K562 (cell line): ENCODE results near the gene BICDL1. TPM values are rescaled to one million over a fixed set of nuclear protein-coding genes. Genes with fewer than 3 reads are reported as not detected.

Experiments used
- ATAC-seq: fragments of 200-7000 bp; cut with Tn5 transposase; 3 replicates; pipeline ENCODE4 v1.9.1; 2020; ENCODE audit warnings: moderate library complexity
- BruUV-seq: library from RNA; stranded (reverse); fragments of 400-500 nt; replicated peaks from 2 replicates; lab custom pipeline; 2021; lab: Mats Ljungman, UMichigan
- CTCF ChIA-PET: fragments of 300-600 bp; formaldehyde crosslinking; extraction: SDS; loops from one replicate; lab custom pipeline; 2021; ENCODE audit warnings: low intra/inter-chr PET ratio; lab: Yijun Ruan, JAX
- POLR2A ChIA-PET: fragments of 300-600, 350-650 bp; sonication (Branson Sonifier 250); formaldehyde crosslinking; extraction: SDS; loops from one replicate; lab custom pipeline; 2021; ENCODE audit warnings: antibody characterized with exemption, inconsistent platforms; lab: Yijun Ruan, JAX
- DNase-seq, 4 experiments: peaks; one replicate each; pipeline versions ENCODE4 v3.0.0 to v3.0.0-alpha.2; 2011 to 2018; ENCODE audit warnings: low spot score in 3 of 4, mixed read lengths in 3 of 4; ENCODE audit errors: extremely low read depth in 1 of 4
- FAIRE-seq: peaks from 2 replicates; lab custom pipeline; 2011; peaks lifted over from hg19 to GRCh38; lab: Jason Lieb, UNC
- H2AFZ ChIP-seq: 2 replicates; pipeline ENCODE4 v1.6.0; 2011; ENCODE audit warnings: low read depth, low read length, control low read depth, inconsistent platforms
- H3K27ac ChIP-seq: fragments of 200-600 bp; 3 replicates; pipeline ENCODE4 v1.8.0; 2011; ENCODE audit warnings: low read depth, mild to moderate bottlenecking, control low read depth, inconsistent platforms, low read length, moderate library complexity, mixed read lengths; ENCODE audit errors: extremely low read depth
- H3K27me3 ChIP-seq, 2 experiments: fragments of 300-600 bp in 1 of 2; 2 replicates in 1 of 2; 3 replicates in 1 of 2; pipeline versions ENCODE4 v1.6.0 to v1.8.0; 2011; ENCODE audit warnings: inconsistent platforms in 2 of 2, low read length in 2 of 2, mild to moderate bottlenecking in 1 of 2, mixed read lengths in 1 of 2, moderate library complexity in 1 of 2; ENCODE audit not compliant: control insufficient read depth in 2 of 2, insufficient read depth in 2 of 2
- H3K36me3 ChIP-seq: fragments of 300-600 bp; 3 replicates; pipeline ENCODE4 v1.8.0; 2011; ENCODE audit warnings: mild to moderate bottlenecking, low read length, inconsistent platforms; ENCODE audit not compliant: control insufficient read depth, insufficient read depth
- H3K4me1 ChIP-seq, 2 experiments: fragments of 200-600 bp in 1 of 2; replicated peaks in 1 of 2; 2 replicates in 1 of 2; 3 replicates in 1 of 2; pipeline versions ENCODE4 v1.5.1 to v1.8.0; 2011; ENCODE audit warnings: inconsistent platforms in 2 of 2, low read length in 2 of 2, mild to moderate bottlenecking in 1 of 2, mixed read lengths in 1 of 2, moderate library complexity in 1 of 2; ENCODE audit not compliant: control insufficient read depth in 2 of 2, insufficient read depth in 2 of 2
- H3K4me2 ChIP-seq: 2 replicates; pipeline ENCODE4 v1.6.1; 2011; ENCODE audit warnings: low read length, control low read depth, inconsistent platforms, mixed read lengths; ENCODE audit not compliant: insufficient read depth
- H3K4me3 ChIP-seq: fragments of 200-600 bp; sonication (generic), shearing (Covaris generic); 2 replicates; pipeline ENCODE4 v1.5.1; 2016; ENCODE audit warnings: control low read depth, inconsistent platforms
- H3K79me2 ChIP-seq: fragments of 200-600 bp; 3 replicates; pipeline ENCODE4 v1.8.0; 2011; ENCODE audit warnings: low read length, inconsistent platforms; ENCODE audit not compliant: control insufficient read depth, insufficient read depth
- H3K9ac ChIP-seq, 2 experiments: 2 replicates each; pipeline versions ENCODE4 v1.6.0 to v1.6.1; 2011; ENCODE audit warnings: low read depth in 2 of 2, low read length in 2 of 2, control low read depth in 1 of 2, inconsistent platforms in 1 of 2, mild to moderate bottlenecking in 1 of 2, mixed read lengths in 1 of 2; ENCODE audit not compliant: insufficient read depth in 1 of 2
- H3K9me1 ChIP-seq: one replicate; pipeline ENCODE4 v1.6.0; 2011; ENCODE audit warnings: inconsistent platforms, mild to moderate bottlenecking, low read length, moderate library complexity; ENCODE audit not compliant: control insufficient read depth, insufficient read depth
- H3K9me3 ChIP-seq: replicated peaks from 2 replicates; pipeline ENCODE4 v1.5.1; 2011; ENCODE audit warnings: low read depth, low read length, inconsistent platforms; ENCODE audit not compliant: control insufficient read depth, insufficient read depth
- H4K20me1 ChIP-seq: replicated peaks from 2 replicates; pipeline ENCODE4 v1.6.1; 2011; ENCODE audit warnings: low read length, inconsistent platforms, mixed read lengths; ENCODE audit not compliant: control insufficient read depth, insufficient read depth
- ARHGAP35 ChIP-seq: fragments of 450-650 bp; IDR thresholded peaks from 2 replicates; pipeline ENCODE4 v1.6.1; 2018; ENCODE audit not compliant: partially characterized antibody
- CBX3 ChIP-seq, 2 experiments: IDR thresholded peaks; 1 replicate in 1 of 2; 2 replicates in 1 of 2; pipeline ENCODE4 v1.6.1; 2012; ENCODE audit warnings: inconsistent platforms in 2 of 2, low read length in 2 of 2, borderline replicate concordance in 1 of 2, control low read depth in 1 of 2
- DACH1 ChIP-seq: fragments of 450-650 bp; IDR thresholded peaks from 2 replicates; pipeline ENCODE4 v1.6.1; 2018; ENCODE audit not compliant: partially characterized antibody
- DLX4 ChIP-seq: fragments of 250-450 bp; sonication (Bioruptor Pico); IDR thresholded peaks from 2 replicates; pipeline ENCODE4 v1.6.1; 2021; ENCODE audit warnings: mild to moderate bottlenecking
- FOXA3 ChIP-seq, 2 experiments: fragments of 450-650 bp in 1 of 2; sonication (generic) in 1 of 2; formaldehyde crosslinking; IDR thresholded peaks in 1 of 2; conservative IDR thresholded peaks in 1 of 2; 2 replicates each; pipeline versions ENCODE4 v1.4.0 to v1.8.0; 2020 to 2022; ENCODE audit warnings: mild to moderate bottlenecking in 2 of 2, missing genetic modification reagents in 1 of 2
- FOXJ3 ChIP-seq: sonication (generic); formaldehyde crosslinking; IDR thresholded peaks from 2 replicates; pipeline ENCODE4 v1.4.0; 2020; ENCODE audit warnings: mild to moderate bottlenecking, missing genetic modification reagents
- FOXK1 ChIP-seq: sonication (generic); formaldehyde crosslinking; IDR thresholded peaks from 2 replicates; pipeline ENCODE4 v1.8.0; 2022; ENCODE audit warnings: missing genetic modification reagents, mild to moderate bottlenecking, borderline replicate concordance
- HDGF ChIP-seq: fragments of 450-650 bp; IDR thresholded peaks from 2 replicates; pipeline ENCODE4 v1.6.1; 2016
- MAFK ChIP-seq: IDR thresholded peaks from 2 replicates; pipeline ENCODE4 v1.6.1; 2011; ENCODE audit warnings: low read length, improper control_type of control experiment
- MCM3 ChIP-seq: fragments of 450-650 bp; IDR thresholded peaks from 2 replicates; pipeline ENCODE4 v1.6.1; 2016
- MED1 ChIP-seq: sonication (generic); formaldehyde crosslinking; IDR thresholded peaks from 2 replicates; pipeline ENCODE4 v1.8.1; 2023; ENCODE audit warnings: missing genetic modification reagents, borderline replicate concordance
- PHB ChIP-seq: fragments of 250-450 bp; sonication (Bioruptor Pico); IDR thresholded peaks from 2 replicates; pipeline ENCODE4 v1.5.0; 2021
- POLR3G ChIP-seq: IDR thresholded peaks from 2 replicates; pipeline ENCODE4 v1.6.1; 2011; ENCODE audit not compliant: insufficient read length, insufficient replicate concordance; ENCODE audit errors: extremely low read depth
- RB1 ChIP-seq: fragments of 450-650 bp; IDR thresholded peaks from 2 replicates; pipeline ENCODE4 v1.6.1; 2017; ENCODE audit warnings: low read depth, mild to moderate bottlenecking
- YBX1 ChIP-seq: fragments of 450-650 bp; IDR thresholded peaks from 2 replicates; pipeline ENCODE4 v1.7.1; 2016; ENCODE audit warnings: mild to moderate bottlenecking
- ZEB2 ChIP-seq: fragments of 450-650 bp; IDR thresholded peaks from 2 replicates; pipeline ENCODE4 v1.6.1; 2016
- ZNF143 ChIP-seq: sonication (generic); formaldehyde crosslinking; IDR thresholded peaks from 2 replicates; pipeline ENCODE4 v1.9.0; 2022; ENCODE audit warnings: mild to moderate bottlenecking, missing genetic modification reagents
- ZNF239 ChIP-seq: fragments of 250-450 bp; sonication (Bioruptor Pico); IDR thresholded peaks from 2 replicates; pipeline ENCODE4 v1.4.0; 2020; ENCODE audit warnings: mild to moderate bottlenecking
- ZNF384 ChIP-seq: IDR thresholded peaks from 2 replicates; pipeline ENCODE4 v1.6.1; 2012; ENCODE audit warnings: low read depth, low read length, improper control_type of control experiment
- ZNF717 ChIP-seq: fragments of 250-450 bp; sonication (Bioruptor Pico); IDR thresholded peaks from 2 replicates; pipeline ENCODE4 v1.5.0; 2021
- WGBS: fragments of 100-300 bp; shearing (Covaris generic); methylation state at CpG from one replicate; pipeline ENCODE4 v1.1.6; 2016; ENCODE audit warnings: low coverage, mixed read lengths; ENCODE audit not compliant: insufficient coverage; ENCODE audit errors: missing lambda C conversion rate; 5-methylcytosine and 5-hydroxymethylcytosine counted together
- in situ Hi-C: fragments of 300-500 bp; cut with MboI; formaldehyde crosslinking; loops from 4 replicates; pipeline ENCODE4 v1.15.0; 2018; ENCODE audit warnings: inconsistent platforms, mixed read lengths
- intact Hi-C: fragments of 100-400 bp; cut with micrococcal nuclease; formaldehyde crosslinking; loops from 2 replicates; pipeline ENCODE4 v1.14.2; 2022
- polyA plus RNA-seq, 8 experiments: library from polyadenylated mRNA; depleted of rRNA in 4 of 8; stranded (reverse) in 5 of 8; unstranded in 3 of 8; fragments of >200 nt; fragmentation: Nextera tagmentation in 2 of 8; fragmentation: Illumina TruSeq in 1 of 8; extraction: Ambion mirVana in 2 of 8; extraction: Trizol in 1 of 8; gene quantifications; 2 replicates each; pipeline versions ENCODE4 v1.2.1 to v1.2.3, GENCODE V29; 2011 to 2014; ENCODE audit warnings: inconsistent platforms in 1 of 8, missing spikeins in 1 of 8
- total RNA-seq, 7 experiments: library from RNA; depleted of rRNA in 6 of 7; stranded (reverse); fragments of >200 nt in 6 of 7; fragmentation: Illumina TruSeq in 2 of 7; extraction: Trizol in 2 of 7; gene quantifications; 2 replicates each; pipeline versions ENCODE4 v1.2.1 to v1.2.3, GENCODE V29; 2011 to 2021; ENCODE audit warnings: low replicate concordance in 1 of 7
- TF ChIP-seq, protein P1 (sequence below): fragments of 150-350 bp; conservative IDR thresholded peaks from 2 replicates; pipeline ENCODE4 v1.6.1; 2014; ENCODE audit warnings: low read length

The BICDL1 gene
- total and polyA plus RNA-seq, 9 of the 15 experiments (the other 6 are each of a cell fraction or from before 2014, with no cell fraction given), result 0.06 to 2.0 (median 0.58) TPM

DNA sequence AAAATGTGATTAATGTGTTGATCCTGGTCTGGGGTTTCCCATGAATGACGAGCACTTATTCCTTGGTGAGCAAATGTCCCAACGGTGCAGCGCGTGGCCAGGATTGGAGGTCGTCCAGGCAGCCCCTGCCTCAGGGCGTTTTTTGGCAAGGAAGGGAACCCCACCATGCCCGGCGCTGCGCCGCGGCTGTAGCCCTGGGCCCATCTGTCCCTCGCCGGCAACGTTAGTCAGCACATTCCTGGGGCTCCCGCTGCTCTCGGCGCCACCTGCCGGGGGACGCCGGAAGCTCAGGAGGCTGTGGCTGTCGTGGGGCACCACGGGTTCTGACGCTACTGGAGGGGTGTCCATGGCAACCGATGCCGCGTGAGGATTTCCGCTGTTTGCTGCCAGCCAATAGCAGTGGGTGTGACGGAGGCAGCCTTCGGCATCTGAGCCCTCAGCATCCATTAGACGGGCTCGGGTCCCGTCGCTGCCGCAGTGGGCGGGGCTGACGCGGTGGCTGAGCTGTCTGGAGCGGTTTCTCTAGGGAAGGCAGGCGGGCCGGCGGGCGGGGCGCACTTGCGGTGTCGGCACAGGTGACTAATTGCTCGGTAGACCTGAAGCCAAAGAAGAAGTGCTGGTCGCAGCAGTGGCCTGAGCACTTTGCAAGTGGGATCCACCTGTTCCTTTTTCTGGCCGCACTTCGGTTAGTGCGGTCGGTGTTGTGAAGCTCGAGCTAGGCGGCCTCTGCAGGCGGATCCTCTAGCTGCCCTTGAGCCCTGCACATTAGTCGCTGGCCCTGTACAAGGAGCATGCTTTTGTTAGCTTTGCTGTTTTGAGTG is 98.0 kb downstream of the BICDL1 start:
- Histone ChIP-seq H3K9ac (peak overlapping the region; percentile 60 to 88), H3K4me2 (peak overlapping the region; percentile 84), H3K4me1 (peaks cover 15% of the 10 kb centered on the region in 2 experiments; a peak in 3 of 5 replicates), H4K20me1 (peaks cover 6% of the 10 kb centered on the region; the same call in 1 of the 2 replicates), H3K79me2 (no peaks in the 10 kb centered on the region), H3K27ac (peak overlapping the region; percentile 26; the same call in 1 of the 3 replicates), H3K36me3 (no peaks in the 10 kb centered on the region), H3K27me3 (peaks cover 0 to 3% of the 10 kb centered on the region in 2 experiments; a peak in 1 of 5 replicates), H3K9me1 (no peaks in the 10 kb centered on the region), H2AFZ (peak overlapping the region; percentile 94), H3K4me3 (peak overlapping the region; percentile 39), H3K9me3 (no peaks in the 10 kb centered on the region)
- ChIA-PET POLR2A (interaction anchor here (0.6 to 1.6 kb wide), 10 partner anchors 14 to 205 kb away, joined by 3 to 7 read pairs (median 4); partner anchors contain the start of genes RAB35 and RNU4-2), CTCF (interaction anchor here (0.7 kb wide), 1 partner anchor 97 kb away, joined by 3 read pairs; no protein-coding TSS in a partner anchor)
- BruUV-seq, result no TSS peak
- peak; percentile 97 for ATAC-seq
- WGBS, result under 1% methylated on average over 54 of the region's 55 CpGs
- in situ Hi-C loops, result no loop called here
- peak; percentile 94 for FAIRE-seq
- DNase-seq, result peak; percentile 96 to 97 (median 96)
- intact Hi-C loops, result loop anchor here (5.0 kb wide), 1 partner anchor 100 kb away; the partner anchor contains the start of gene BICDL1
- TF ChIP-seq FOXK1 (CRISPR knock-in tag) (no peak), HDGF (no peak), POLR3G (no peak), CBX3 (IDR thresholded peaks at IDR 0.05; ENCODE audit: borderline replicate concordance in 1 of 2, low read length in 2 of 2) (0 out of 3 replicates have a peak, but pooled peaks of 1 of the 2 experiments have one; percentile 65), MED1 (CRISPR knock-in tag) (no peak), ZNF239 (no peak), MAFK (peak; percentile 89), ARHGAP35 (no peak), PHB (CRISPR knock-in tag) (no peak), ZNF717 (CRISPR knock-in tag) (no peak), DACH1 (peak; percentile 7), RB1 (peak; percentile 86), FOXA3 (CRISPR knock-in tag; conservative IDR thresholded peaks at IDR 0.05 in 1 of 2, IDR thresholded peaks at IDR 0.05 in 1 of 2) (peak in 1 of 2 experiments; percentile 1; a peak in 1 of 4 replicates), ZEB2 (peak; percentile 61), MCM3 (no peak), ZNF384 (no peak; the same call in 1 of the 2 replicates), DLX4 (CRISPR knock-in tag) (no peak), FOXJ3 (CRISPR knock-in tag) (no peak), YBX1 (no peak), ZNF143 (CRISPR knock-in tag) (peak; percentile 55; the same call in 1 of the 2 replicates)
- TF ChIP-seq, protein P1, sequence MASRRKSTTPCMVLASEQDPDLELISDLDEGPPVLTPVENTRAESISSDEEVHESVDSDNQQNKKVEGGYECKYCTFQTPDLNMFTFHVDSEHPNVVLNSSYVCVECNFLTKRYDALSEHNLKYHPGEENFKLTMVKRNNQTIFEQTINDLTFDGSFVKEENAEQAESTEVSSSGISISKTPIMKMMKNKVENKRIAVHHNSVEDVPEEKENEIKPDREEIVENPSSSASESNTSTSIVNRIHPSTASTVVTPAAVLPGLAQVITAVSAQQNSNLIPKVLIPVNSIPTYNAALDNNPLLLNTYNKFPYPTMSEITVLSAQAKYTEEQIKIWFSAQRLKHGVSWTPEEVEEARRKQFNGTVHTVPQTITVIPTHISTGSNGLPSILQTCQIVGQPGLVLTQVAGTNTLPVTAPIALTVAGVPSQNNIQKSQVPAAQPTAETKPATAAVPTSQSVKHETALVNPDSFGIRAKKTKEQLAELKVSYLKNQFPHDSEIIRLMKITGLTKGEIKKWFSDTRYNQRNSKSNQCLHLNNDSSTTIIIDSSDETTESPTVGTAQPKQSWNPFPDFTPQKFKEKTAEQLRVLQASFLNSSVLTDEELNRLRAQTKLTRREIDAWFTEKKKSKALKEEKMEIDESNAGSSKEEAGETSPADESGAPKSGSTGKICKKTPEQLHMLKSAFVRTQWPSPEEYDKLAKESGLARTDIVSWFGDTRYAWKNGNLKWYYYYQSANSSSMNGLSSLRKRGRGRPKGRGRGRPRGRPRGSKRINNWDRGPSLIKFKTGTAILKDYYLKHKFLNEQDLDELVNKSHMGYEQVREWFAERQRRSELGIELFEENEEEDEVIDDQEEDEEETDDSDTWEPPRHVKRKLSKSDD, result no peak
